IPS-20b (cell line): ENCODE data around the gene SMCO2.

Experiments used
- H3K27ac ChIP-seq: one replicate; pipeline ENCODE4 v1.5.1; 2013; ENCODE audit warnings: low read length
- H3K27me3 ChIP-seq: 2 replicates; pipeline ENCODE4 v1.6.1; 2013; ENCODE audit warnings: mild to moderate bottlenecking, low read length, inconsistent platforms; ENCODE audit not compliant: insufficient read depth
- H3K36me3 ChIP-seq: 2 replicates; pipeline ENCODE4 v1.6.1; 2013; ENCODE audit warnings: low read depth, mild to moderate bottlenecking, inconsistent platforms, low read length, moderate library complexity; ENCODE audit not compliant: insufficient read depth
- H3K4me1 ChIP-seq: 2 replicates; pipeline ENCODE4 v1.6.1; 2013; ENCODE audit warnings: mild to moderate bottlenecking, control low read depth, inconsistent platforms, low read length, moderate library complexity; ENCODE audit not compliant: insufficient read depth
- H3K4me3 ChIP-seq: 2 replicates; pipeline ENCODE4 v1.5.1; 2013; ENCODE audit warnings: mild to moderate bottlenecking, low read length, inconsistent platforms
- H3K9ac ChIP-seq: 2 replicates; pipeline ENCODE4 v1.6.1; 2013; ENCODE audit warnings: low read depth, mild to moderate bottlenecking, inconsistent platforms, low read length, moderate library complexity
- H3K9me3 ChIP-seq: 2 replicates; pipeline ENCODE4 v1.6.1; 2013; ENCODE audit warnings: mild to moderate bottlenecking, low read depth, low read length, inconsistent platforms; ENCODE audit not compliant: insufficient read depth

Gene SMCO2

DNA sequence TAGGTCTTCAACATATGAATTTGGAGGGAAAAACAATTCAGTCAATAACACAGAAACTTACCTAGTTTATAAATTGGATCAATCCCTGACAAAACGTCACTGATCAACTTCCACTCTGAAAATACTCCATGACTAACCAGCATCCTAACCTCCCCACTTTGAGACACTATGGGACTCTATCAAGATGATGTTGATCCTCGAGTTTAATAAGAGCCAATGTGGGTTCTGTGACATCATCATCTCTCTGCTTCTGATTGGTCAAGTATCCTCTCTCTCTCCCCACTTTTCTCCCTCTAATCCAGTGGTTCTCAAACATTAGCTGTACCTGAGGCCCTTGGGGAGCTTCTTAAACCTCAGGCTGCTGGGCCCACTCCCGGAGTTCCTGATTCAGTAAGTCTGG lies at the start of gene SMCO2:
Gene SMCO2 (plus strand): TSS at position 301 of the 400 bp plus-strand sequence. CDS start 23,896 bp downstream, outside the sequence.
- Histone ChIP-seq H3K9me3 (no peaks in the 10 kb centered on the region), H3K4me1 (0 out of 2 replicates have a peak, but pooled peaks cover 2% of the 10 kb centered on the region), H3K4me3 (no peak within 1 kb of the TSS), H3K36me3 (no peaks in the 10 kb centered on the region), H3K27me3 (no peaks in the 10 kb centered on the region), H3K27ac (no peak within 1 kb of the TSS), H3K9ac (no peak within 1 kb of the TSS)

DNA sequence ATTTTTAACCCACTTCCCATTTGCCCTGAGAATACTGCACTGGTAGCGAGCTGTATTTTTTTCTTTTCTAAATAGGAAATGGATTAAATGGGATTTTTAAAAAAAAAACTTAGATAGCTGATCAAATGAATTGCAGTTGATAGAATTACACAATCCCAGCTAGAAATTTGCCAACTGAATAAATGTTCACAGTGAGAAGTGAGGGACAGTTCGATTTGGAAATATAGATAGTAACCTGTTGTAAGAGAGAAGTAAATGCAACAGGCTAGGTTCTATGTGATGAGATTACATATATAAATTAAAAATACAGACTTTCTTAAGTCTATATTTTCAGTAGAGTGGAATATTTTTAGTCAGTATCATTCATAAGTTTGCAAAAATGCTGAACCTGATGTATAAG lies 48.1 kb upstream of the SMCO2 start:
- no peak overlapping the region for H3K4me3 ChIP-seq
- H3K4me1 ChIP-seq = no peaks in the 10 kb centered on the region
- no peak overlapping the region for H3K9ac ChIP-seq
- H3K9me3 ChIP-seq = no peaks in the 10 kb centered on the region; the same call in 1 of the 2 replicates
- H3K27ac ChIP-seq = no peak overlapping the region
- peaks cover 9% of the 10 kb centered on the region; the same call in 1 of the 2 replicates for H3K36me3 ChIP-seq
- no peaks in the 10 kb centered on the region for H3K27me3 ChIP-seq

DNA sequence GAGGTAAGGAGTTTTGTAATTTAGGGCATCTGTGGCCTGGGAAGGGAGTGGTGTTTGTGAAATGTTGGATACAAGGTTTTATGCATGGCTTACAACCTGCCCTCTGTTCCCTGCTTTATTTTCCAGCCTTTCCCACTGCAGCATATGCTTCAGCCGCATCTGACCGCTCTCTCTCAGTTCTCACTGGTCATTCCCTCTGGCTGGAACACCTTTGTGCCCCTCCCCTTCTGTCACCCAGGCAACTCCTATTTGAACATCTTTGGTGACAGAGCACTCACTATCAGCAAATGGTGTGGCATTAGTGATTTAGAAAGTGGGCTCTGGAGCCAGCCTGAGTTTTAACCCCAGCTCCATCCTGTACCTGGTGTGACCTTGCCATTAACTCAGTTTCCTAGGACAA lies 47.5 kb upstream of the SMCO2 start:
- Histone ChIP-seq H3K9ac (no peak overlapping the region), H3K36me3 (peaks cover 15% of the 10 kb centered on the region; the same call in 1 of the 2 replicates), H3K4me1 (no peaks in the 10 kb centered on the region), H3K9me3 (peaks cover 5% of the 10 kb centered on the region; the same call in 1 of the 2 replicates), H3K27ac (no peak overlapping the region), H3K27me3 (no peaks in the 10 kb centered on the region), H3K4me3 (no peak overlapping the region)

DNA sequence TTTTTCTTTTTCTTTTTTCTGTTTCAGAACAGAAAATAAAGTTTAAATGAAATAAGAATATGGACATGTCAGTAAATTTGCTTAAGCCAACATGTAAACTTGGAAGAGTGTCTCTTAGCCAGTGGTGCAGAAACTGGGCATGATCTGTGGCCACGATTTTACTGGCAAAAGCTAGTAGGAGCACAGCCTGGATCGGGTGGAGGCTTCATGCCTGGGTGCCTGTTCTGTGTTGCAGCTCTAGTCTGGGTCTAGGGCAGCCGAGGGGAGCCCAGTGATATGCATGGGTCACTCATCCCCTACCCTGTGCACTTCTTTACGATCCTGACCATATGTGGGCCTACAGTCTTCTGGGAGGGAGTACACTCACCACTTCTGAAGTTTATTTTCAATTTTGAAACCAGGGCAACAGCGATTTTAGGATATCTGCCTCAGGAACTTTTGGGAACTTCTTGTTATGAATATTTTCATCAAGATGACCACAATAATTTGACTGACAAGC lies 45.6 kb upstream of the SMCO2 start:
- Histone ChIP-seq H3K4me1 (no peaks in the 10 kb centered on the region), H3K27me3 (no peaks in the 10 kb centered on the region), H3K9ac (no peak overlapping the region), H3K4me3 (no peak overlapping the region), H3K9me3 (peaks cover 11% of the 10 kb centered on the region), H3K27ac (no peak overlapping the region), H3K36me3 (peaks cover 21% of the 10 kb centered on the region; the same call in 1 of the 2 replicates)

DNA sequence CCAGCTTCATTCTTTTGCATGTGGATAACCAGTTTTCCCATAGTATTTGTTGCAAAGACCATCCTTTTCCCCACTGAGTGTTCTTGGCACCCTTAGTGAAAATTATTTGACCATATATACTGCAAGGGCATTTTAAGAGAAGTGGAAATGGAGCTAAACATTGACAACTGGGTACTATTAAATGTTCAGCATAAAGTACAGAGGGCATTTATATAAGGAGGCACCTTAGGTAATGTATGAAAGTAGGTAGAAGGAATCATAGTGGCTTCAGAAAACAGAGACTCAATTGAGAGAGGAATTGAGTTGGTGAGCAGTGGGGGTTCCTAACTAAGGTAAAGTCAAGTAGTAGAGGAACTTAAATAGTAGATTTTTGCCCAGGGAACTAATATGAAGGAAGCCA lies 34.5 kb upstream of the SMCO2 start:
- Histone ChIP-seq H3K4me3 (no peak overlapping the region), H3K27me3 (no peaks in the 10 kb centered on the region), H3K9ac (no peak overlapping the region), H3K36me3 (no peaks in the 10 kb centered on the region), H3K9me3 (no peaks in the 10 kb centered on the region), H3K27ac (no peak overlapping the region), H3K4me1 (no peaks in the 10 kb centered on the region)

DNA sequence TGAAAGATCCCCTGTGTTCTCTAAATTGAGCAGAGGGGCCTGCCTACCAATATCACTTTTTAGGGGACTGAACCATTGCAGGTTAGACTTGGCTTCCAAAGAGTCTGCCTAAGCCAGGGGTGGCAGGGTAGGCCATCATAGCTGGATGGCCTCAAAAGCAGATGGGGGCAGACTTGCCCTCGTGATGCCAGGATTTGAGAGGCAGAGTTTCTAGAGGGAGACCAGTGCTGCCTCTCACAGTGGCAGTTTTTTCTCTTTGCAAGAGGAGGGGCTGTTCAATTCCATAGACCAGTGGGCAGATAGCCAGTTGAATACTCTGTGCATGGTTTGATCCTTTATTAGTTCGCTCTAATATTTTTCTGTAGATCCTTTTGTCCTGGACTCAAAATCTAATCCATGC lies 23.8 kb upstream of the SMCO2 start:
- H3K27ac ChIP-seq = no peak overlapping the region
- H3K4me1 ChIP-seq = no peaks in the 10 kb centered on the region
- no peak overlapping the region for H3K9ac ChIP-seq
- no peak overlapping the region for H3K4me3 ChIP-seq
- H3K36me3 ChIP-seq = 0 out of 2 replicates have a peak, but pooled peaks cover 10% of the 10 kb centered on the region
- no peaks in the 10 kb centered on the region for H3K27me3 ChIP-seq
- H3K9me3 ChIP-seq = no peaks in the 10 kb centered on the region

DNA sequence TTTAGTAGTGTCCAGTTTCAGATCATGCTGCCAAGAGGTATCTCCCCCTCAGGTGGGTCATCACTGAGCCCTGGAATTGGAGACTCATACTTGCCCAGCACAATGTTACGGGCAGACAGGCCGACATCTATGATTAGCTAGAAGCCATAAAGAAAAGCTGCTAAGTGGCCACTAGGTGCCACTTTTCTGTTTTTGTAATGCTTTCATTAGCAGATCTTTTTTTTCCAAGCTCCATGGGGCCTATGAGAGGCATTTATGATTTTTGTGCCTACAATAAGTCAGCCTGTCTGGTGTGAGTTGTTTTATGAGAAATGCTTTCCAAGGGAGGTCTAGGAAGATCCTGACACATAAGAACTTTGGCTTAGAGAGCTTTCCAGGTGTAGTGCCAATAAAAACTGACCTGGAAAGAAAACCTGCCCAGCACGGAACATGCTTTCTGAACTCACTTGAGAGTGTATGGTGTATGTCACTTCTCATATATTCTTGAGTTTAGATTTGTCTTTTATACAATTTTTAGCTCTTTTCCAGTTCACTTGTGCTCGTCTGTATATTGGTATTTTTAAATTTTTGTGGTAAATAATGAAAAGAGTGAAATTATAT lies 21.8 kb upstream of the SMCO2 start:
- H3K9me3 ChIP-seq = no peaks in the 10 kb centered on the region
- 0 out of 2 replicates have a peak, but pooled peaks cover 4% of the 10 kb centered on the region for H3K36me3 ChIP-seq
- H3K27ac ChIP-seq = no peak overlapping the region
- H3K9ac ChIP-seq = no peak overlapping the region
- no peaks in the 10 kb centered on the region for H3K4me1 ChIP-seq
- no peaks in the 10 kb centered on the region for H3K27me3 ChIP-seq
- no peak overlapping the region for H3K4me3 ChIP-seq

DNA sequence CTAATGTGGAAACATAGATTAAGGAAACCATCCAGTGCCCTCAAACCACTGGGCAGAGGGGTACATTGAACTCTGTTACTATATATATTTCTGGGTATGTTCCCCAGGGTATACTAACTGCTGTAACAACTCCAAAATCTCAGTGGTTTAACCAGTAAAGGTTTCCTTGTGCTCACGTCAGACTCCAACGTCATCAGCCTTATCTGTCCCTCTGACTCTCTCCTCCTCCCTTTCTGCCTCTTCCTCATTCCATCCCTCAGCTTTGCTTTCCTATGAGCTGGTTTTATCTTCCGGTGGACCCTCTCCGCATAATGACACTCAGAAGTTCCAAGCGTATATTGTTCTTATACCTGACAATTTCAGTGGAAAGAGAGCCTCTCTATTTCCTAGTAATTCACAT lies 21.2 kb upstream of the SMCO2 start:
- Histone ChIP-seq H3K4me1 (no peaks in the 10 kb centered on the region), H3K4me3 (no peak overlapping the region), H3K9ac (no peak overlapping the region), H3K27me3 (no peaks in the 10 kb centered on the region), H3K9me3 (no peaks in the 10 kb centered on the region), H3K36me3 (0 out of 2 replicates have a peak, but pooled peaks cover under 1% of the 10 kb centered on the region), H3K27ac (no peak overlapping the region)

DNA sequence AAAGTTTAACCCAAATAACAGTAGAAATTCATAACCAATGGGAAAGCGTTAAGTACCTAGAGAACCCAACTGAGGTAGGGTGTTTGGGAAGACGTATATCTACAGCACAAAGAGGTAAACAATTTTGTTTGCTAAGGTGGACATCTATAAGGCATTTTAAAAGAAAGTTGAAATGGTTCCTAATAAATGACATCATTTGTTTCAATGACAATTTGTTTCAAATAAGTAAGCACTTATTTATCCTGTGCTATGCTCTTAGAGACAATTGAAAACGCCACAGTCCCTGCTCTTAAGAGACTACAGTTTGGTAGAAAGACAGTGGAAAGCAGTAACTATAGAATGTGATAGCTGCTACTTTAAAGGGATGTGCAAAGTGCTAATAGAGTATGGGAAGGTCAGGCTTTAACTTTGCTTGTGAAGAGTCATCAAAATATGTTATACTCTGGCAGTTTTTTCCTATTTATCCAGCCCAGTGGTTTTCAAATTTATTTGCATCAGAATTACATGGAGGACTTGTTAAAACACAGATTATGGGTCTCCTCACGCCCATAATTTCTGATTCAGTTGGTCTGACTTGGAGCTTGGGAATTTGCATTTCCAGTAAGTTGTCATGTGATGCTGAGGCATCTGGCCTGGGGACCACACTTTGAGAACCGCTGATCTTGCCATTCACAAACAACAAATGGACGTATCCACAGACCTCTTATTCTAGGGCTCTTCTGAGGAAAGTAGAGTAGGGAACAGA lies 19.6 kb upstream of the SMCO2 start:
- H3K9ac ChIP-seq = no peak overlapping the region
- no peaks in the 10 kb centered on the region for H3K9me3 ChIP-seq
- H3K4me1 ChIP-seq = no peaks in the 10 kb centered on the region
- H3K27me3 ChIP-seq = no peaks in the 10 kb centered on the region
- H3K4me3 ChIP-seq = no peak overlapping the region
- H3K36me3 ChIP-seq = no peaks in the 10 kb centered on the region
- no peak overlapping the region for H3K27ac ChIP-seq

DNA sequence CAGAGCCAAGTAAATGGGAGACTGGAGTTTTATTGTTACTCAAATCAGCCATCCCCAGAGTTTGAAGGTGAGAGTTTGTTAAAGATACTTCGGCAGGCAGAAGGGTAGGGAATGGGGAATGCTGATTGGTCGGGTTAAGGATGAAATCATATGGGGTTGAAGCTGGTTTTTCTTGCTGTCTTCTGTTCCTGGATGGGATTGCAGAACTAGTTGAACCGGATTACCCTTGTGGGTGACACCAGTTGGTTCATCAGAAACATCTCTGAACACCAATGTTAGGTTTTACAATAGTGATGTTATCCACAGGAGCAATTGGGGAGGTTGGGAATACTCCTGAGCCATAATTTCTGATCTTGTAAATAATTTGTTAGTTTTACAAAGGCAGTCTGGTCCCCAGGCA lies 18.7 kb upstream of the SMCO2 start:
- no peak overlapping the region for H3K27ac ChIP-seq
- H3K9ac ChIP-seq = no peak overlapping the region
- H3K9me3 ChIP-seq = no peaks in the 10 kb centered on the region
- H3K4me1 ChIP-seq = no peaks in the 10 kb centered on the region
- no peaks in the 10 kb centered on the region for H3K36me3 ChIP-seq
- no peaks in the 10 kb centered on the region for H3K27me3 ChIP-seq
- no peak overlapping the region for H3K4me3 ChIP-seq

DNA sequence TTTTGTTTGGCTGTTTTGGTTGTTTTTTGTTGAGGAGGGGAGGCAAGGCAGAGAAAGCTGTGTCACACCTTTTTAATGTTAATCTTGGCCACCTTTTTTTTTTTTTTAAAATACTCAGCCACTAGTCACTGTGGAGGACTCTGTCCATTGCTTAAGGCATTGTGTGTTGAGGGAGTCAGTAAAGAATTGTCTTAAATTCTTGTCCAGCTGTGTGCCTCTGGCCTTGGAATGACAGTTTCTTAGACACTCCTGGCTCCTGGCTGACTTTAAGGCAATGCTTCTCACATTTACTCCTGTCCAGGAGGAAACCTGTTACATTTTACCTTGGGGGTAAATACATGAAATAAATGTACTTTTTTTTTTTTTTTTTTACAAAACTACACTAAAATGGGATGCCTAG lies 18.1 kb upstream of the SMCO2 start:
- H3K9me3 ChIP-seq = no peaks in the 10 kb centered on the region
- no peaks in the 10 kb centered on the region for H3K27me3 ChIP-seq

DNA sequence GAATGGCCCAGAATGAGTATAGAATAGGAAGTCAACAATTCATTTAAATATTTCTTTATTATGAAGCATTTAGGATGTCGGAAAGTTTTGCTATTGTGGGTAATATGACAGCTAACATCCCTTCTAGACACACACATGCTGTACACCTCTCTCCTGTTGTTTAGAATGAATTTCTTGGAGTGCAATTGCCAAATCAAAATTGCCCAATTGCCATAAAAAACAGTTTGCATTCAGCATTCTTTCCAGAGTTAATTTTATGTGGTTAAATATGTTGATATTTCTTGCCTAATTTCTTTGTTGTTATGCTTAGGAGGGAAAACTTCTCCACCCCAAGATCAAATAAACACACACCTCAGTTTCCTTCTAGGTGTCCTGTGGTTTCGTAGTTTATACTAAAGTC lies 16.9 kb upstream of the SMCO2 start:
- Histone ChIP-seq H3K27me3 (no peaks in the 10 kb centered on the region), H3K36me3 (no peaks in the 10 kb centered on the region), H3K27ac (no peak overlapping the region), H3K4me1 (no peaks in the 10 kb centered on the region), H3K9me3 (no peaks in the 10 kb centered on the region), H3K4me3 (no peak overlapping the region), H3K9ac (no peak overlapping the region)

More for the DNA sequence above, 18.1 kb upstream of the SMCO2 start:
- no peak overlapping the region for H3K27ac ChIP-seq
- no peaks in the 10 kb centered on the region for H3K4me1 ChIP-seq
- no peaks in the 10 kb centered on the region for H3K36me3 ChIP-seq
- H3K9ac ChIP-seq = no peak overlapping the region
- no peak overlapping the region for H3K4me3 ChIP-seq
